Brain microvascular endothelial cell (primary cell): Measurements from ENCODE around the gene TXNRD2.

Source experiments
- DNase-seq: peaks from one replicate; pipeline ENCODE4 v3.0.0-alpha.2; 2020
- H3K27ac ChIP-seq: fragments of 250-450 bp; sonication (Bioruptor Pico); 2 replicates; pipeline ENCODE4 v1.5.1; 2020; ENCODE audit warnings: mild to moderate bottlenecking, moderate library complexity
- H3K27me3 ChIP-seq: fragments of 250-450 bp; sonication (Bioruptor Pico); replicated peaks from 2 replicates; pipeline ENCODE4 v1.5.1; 2020; ENCODE audit warnings: mild to moderate bottlenecking
- H3K36me3 ChIP-seq: fragments of 250-450 bp; sonication (Bioruptor Pico); replicated peaks from 2 replicates; pipeline ENCODE4 v1.5.1; 2020; ENCODE audit warnings: mild to moderate bottlenecking
- H3K4me3 ChIP-seq: 2 replicates; pipeline ENCODE4 v1.5.1; 2011; ENCODE audit warnings: low read depth, mild to moderate bottlenecking, control low read depth, low read length, moderate library complexity
- CTCF ChIP-seq: IDR thresholded peaks from 2 replicates; pipeline ENCODE4 v1.5.1; 2011; ENCODE audit warnings: low read depth, mild to moderate bottlenecking, moderate library complexity, low read length, control low read depth, inconsistent platforms; ENCODE audit errors: missing control alignments
- in situ Hi-C: cut with HindIII; loops from 2 replicates; pipeline ENCODE4 v1.10.0; 2017; ENCODE audit warnings: low sequenced_read_pairs, low pct_ligation_motif_present

Gene TXNRD2

GRCh38 chr22:19984851-19985811 lies 43.5 kb upstream of the TXNRD2 start:
- no peak for DNase-seq
- no peaks in the 10 kb centered on the region for H3K36me3 ChIP-seq
- H3K4me3 ChIP-seq: no peak overlapping the region
- in situ Hi-C loops: no loop called here
- no peak for TF ChIP-seq CTCF
- no peak overlapping the region for H3K27ac ChIP-seq
- no peaks in the 10 kb centered on the region for H3K27me3 ChIP-seq

DNA sequence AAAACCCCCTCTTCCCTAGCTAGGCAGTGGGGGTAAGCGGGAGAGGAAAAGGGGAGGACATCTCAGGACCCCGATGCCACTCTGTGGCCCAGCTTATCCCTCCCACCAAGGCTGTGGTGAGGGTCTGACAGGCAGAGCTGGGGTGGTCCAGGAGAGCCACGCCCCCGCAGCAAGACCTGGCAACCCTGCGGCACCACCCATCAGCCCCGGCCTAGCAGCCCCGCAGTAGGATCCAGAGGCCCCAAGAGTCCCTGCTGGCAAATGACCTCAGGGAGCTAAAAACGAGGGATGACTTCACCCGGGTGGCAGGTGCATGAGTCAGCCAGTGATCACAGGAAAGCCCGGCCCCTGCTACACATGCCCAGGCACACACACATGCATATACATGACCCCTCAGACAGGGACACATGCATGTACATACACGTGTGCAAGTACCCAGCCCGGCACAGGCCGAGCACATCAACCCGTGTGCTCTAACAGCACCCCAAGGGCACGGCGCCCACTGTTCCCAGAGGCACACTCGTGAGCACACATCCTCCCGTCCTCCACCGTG lies 42.7 kb upstream of the TXNRD2 start:
- Histone ChIP-seq H3K27ac (no peak overlapping the region), H3K36me3 (no peaks in the 10 kb centered on the region), H3K4me3 (no peak overlapping the region), H3K27me3 (no peaks in the 10 kb centered on the region)
- peak; percentile 60 for DNase-seq
- in situ Hi-C loops: no loop called here
- TF ChIP-seq CTCF: no peak

GRCh38 chr22:19983741-19984140 lies 42.1 kb upstream of the TXNRD2 start:
- Histone ChIP-seq H3K27ac (no peak overlapping the region), H3K36me3 (no peaks in the 10 kb centered on the region), H3K27me3 (no peaks in the 10 kb centered on the region), H3K4me3 (no peak overlapping the region)
- no peak for TF ChIP-seq CTCF
- in situ Hi-C loops: no loop called here
- no peak for DNase-seq

DNA sequence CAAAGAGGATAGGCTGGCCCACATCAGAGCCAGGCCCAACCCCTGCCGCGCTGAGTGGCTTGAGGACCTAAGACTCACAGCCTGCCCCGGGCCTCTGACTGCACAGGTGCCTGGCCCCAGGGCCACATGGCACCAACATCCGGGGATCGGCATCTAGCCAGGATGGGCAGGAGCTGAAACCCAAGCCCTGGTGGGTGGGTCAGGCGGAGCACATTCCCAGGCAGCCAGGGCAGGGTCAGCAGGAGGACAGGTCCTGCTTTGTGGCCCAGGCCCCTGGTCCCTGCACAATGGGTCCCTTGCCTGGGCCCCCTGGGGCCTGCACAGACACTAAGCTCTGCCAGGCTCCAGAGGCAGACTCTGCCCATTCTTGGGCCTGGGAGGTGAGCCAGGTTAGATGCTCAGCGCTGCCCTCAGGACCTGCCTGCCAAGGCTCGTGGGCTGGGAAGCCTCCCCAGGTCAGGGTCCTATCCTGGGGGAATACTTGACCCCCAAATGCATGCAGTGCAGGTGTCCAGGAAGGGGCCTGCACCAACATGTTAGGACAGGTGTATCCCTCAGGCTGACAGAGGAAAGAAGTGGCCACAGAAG lies 41.5 kb upstream of the TXNRD2 start:
- no peak overlapping the region for H3K27ac ChIP-seq
- TF ChIP-seq CTCF: no peak
- in situ Hi-C loops: no loop called here
- no peak for DNase-seq
- H3K4me3 ChIP-seq: no peak overlapping the region
- H3K36me3 ChIP-seq: no peaks in the 10 kb centered on the region
- H3K27me3 ChIP-seq: no peaks in the 10 kb centered on the region

GRCh38 chr22:19981961-19982920 lies 40.6 kb upstream of the TXNRD2 start:
- H3K4me3 ChIP-seq: no peak overlapping the region
- H3K27me3 ChIP-seq: no peaks in the 10 kb centered on the region
- no peaks in the 10 kb centered on the region for H3K36me3 ChIP-seq
- DNase-seq: no peak
- H3K27ac ChIP-seq: no peak overlapping the region
- in situ Hi-C loops: no loop called here
- no peak for TF ChIP-seq CTCF
